SU-DHL-6 (cell line): Measurements from ENCODE around the gene GALNT17.

Source experiments
- H2AFZ ChIP-seq: fragments of 200-600 bp; sonication (generic); 2 replicates; pipeline ENCODE4 v1.6.1; 2014; ENCODE audit warnings: low read depth, mild to moderate bottlenecking, moderate library complexity, mixed read lengths, antibody characterized with exemption, low read length; ENCODE audit not compliant: severe bottlenecking
- H3F3A ChIP-seq: fragments of 200-600 bp; shearing (Covaris generic); 2 replicates; pipeline ENCODE4 v1.6.0; 2016; ENCODE audit warnings: antibody characterized with exemption, mild to moderate bottlenecking; ENCODE audit not compliant: insufficient read depth
- H3K27ac ChIP-seq: fragments of 200-600 bp; sonication (generic); 2 replicates; pipeline ENCODE4 v1.5.1; 2016; ENCODE audit warnings: low read depth, mild to moderate bottlenecking, low read length, moderate library complexity, mixed read lengths
- H3K27me3 ChIP-seq: fragments of 200-600 bp; sonication (generic), shearing (Covaris generic); 2 replicates; pipeline ENCODE4 v1.6.0; 2014; ENCODE audit warnings: mild to moderate bottlenecking, low read length
- H3K36me3 ChIP-seq: fragments of 200-600 bp; sonication (generic); 2 replicates; pipeline ENCODE4 v1.6.1; 2014; ENCODE audit warnings: mild to moderate bottlenecking, low read length, mixed read lengths
- H3K4me2 ChIP-seq: fragments of 300-600, 200-600 bp; shearing (Covaris generic), sonication (generic); 2 replicates; pipeline ENCODE4 v1.6.0; 2014; ENCODE audit warnings: low read length, low read depth, mild to moderate bottlenecking; ENCODE audit not compliant: poor library complexity, severe bottlenecking
- H3K4me3 ChIP-seq: fragments of 200-600 bp; sonication (generic); 2 replicates; pipeline ENCODE4 v1.5.1; 2014; ENCODE audit warnings: antibody characterized with exemption, low read length, mild to moderate bottlenecking, mixed read lengths; ENCODE audit not compliant: insufficient read depth, poor library complexity, severe bottlenecking
- H3K79me2 ChIP-seq: fragments of 200-600 bp; sonication (generic); 2 replicates; pipeline ENCODE4 v1.6.1; 2014; ENCODE audit warnings: mild to moderate bottlenecking, low read length, moderate library complexity; ENCODE audit not compliant: insufficient read depth
- H3K9ac ChIP-seq: fragments of 200-600 bp; sonication (generic); 2 replicates; pipeline ENCODE4 v1.7.0; 2014; ENCODE audit warnings: mild to moderate bottlenecking, low read length
- H3K9me2 ChIP-seq: fragments of 200-600 bp; sonication (generic); replicated peaks from 2 replicates; pipeline ENCODE4 v1.6.1; 2014; ENCODE audit warnings: low read length; ENCODE audit not compliant: insufficient read depth
- H3K9me3 ChIP-seq: fragments of 200-600 bp; sonication (generic); 2 replicates; pipeline ENCODE4 v1.6.1; 2014; ENCODE audit warnings: low read length, mixed read lengths; ENCODE audit not compliant: insufficient read depth
- H4K20me1 ChIP-seq: fragments of 200-600 bp; sonication (generic); 2 replicates; pipeline ENCODE4 v1.6.1; 2014; ENCODE audit warnings: low read depth, mild to moderate bottlenecking, antibody characterized with exemption, low read length, moderate library complexity, mixed read lengths
- CTCF ChIP-seq: fragments of 200-600 bp; sonication (generic); IDR thresholded peaks from one replicate; pipeline ENCODE4 v1.5.1; 2017; ENCODE audit warnings: antibody characterized with exemption, mild to moderate bottlenecking, low read length, moderate library complexity; ENCODE audit not compliant: insufficient read depth, poor library complexity, severe bottlenecking
- EZH2phosphoT487 ChIP-seq: fragments of 200-600 bp; sonication (generic), shearing (Covaris generic); conservative IDR thresholded peaks from 2 replicates; pipeline ENCODE4 v1.6.1; 2018; ENCODE audit warnings: mild to moderate bottlenecking, antibody characterized with exemption, low read length, moderate library complexity, mixed read lengths

GALNT17 gene

GRCh38 chr7:71363223-71363622, 231.3 kb downstream of the GALNT17 start:
- no peaks in the 10 kb centered on the region for H3F3A ChIP-seq
- no peaks in the 10 kb centered on the region for H3K9me3 ChIP-seq
- TF ChIP-seq CTCF = no peak
- no peaks in the 10 kb centered on the region for H3K36me3 ChIP-seq
- H3K27me3 ChIP-seq = 0 out of 2 replicates have a peak, but pooled peaks cover under 1% of the 10 kb centered on the region
- H3K9ac ChIP-seq = no peak overlapping the region
- no peaks in the 10 kb centered on the region for H3K79me2 ChIP-seq
- H3K4me2 ChIP-seq = no peak overlapping the region
- H4K20me1 ChIP-seq = no peaks in the 10 kb centered on the region
- H3K27ac ChIP-seq = no peak overlapping the region
- H2AFZ ChIP-seq = no peak overlapping the region
- H3K4me3 ChIP-seq = no peak overlapping the region
- H3K9me2 ChIP-seq = no peaks in the 10 kb centered on the region

- H2AFZ ChIP-seq = no peak overlapping the region
- H3K36me3 ChIP-seq = no peaks in the 10 kb centered on the region
- H3K9ac ChIP-seq = no peak overlapping the region
- H3K79me2 ChIP-seq = no peaks in the 10 kb centered on the region
- H3K9me2 ChIP-seq = no peaks in the 10 kb centered on the region
- no peak for TF ChIP-seq EZH2phosphoT487
- no peak for TF ChIP-seq CTCF
- H3F3A ChIP-seq = no peaks in the 10 kb centered on the region
- H4K20me1 ChIP-seq = no peaks in the 10 kb centered on the region
- 0 out of 2 replicates have a peak, but pooled peaks cover 4% of the 10 kb centered on the region for H3K27me3 ChIP-seq
- H3K9me3 ChIP-seq = no peaks in the 10 kb centered on the region
- H3K4me2 ChIP-seq = no peak overlapping the region
- H3K27ac ChIP-seq = no peak overlapping the region
- no peak overlapping the region for H3K4me3 ChIP-seq
Measured at GRCh38 chr7:71363627-71364026, 231.7 kb downstream of the GALNT17 start.

GRCh38 chr7:71364551-71364950, 232.6 kb downstream of the GALNT17 start:
- Histone ChIP-seq H3K79me2 (no peaks in the 10 kb centered on the region), H3K27me3 (0 out of 2 replicates have a peak, but pooled peaks cover 4% of the 10 kb centered on the region), H4K20me1 (no peaks in the 10 kb centered on the region), H3K9me3 (no peaks in the 10 kb centered on the region), H3K36me3 (no peaks in the 10 kb centered on the region), H3K27ac (no peak overlapping the region), H3F3A (no peaks in the 10 kb centered on the region), H2AFZ (no peak overlapping the region), H3K4me3 (no peak overlapping the region), H3K9me2 (no peaks in the 10 kb centered on the region), H3K4me2 (no peak overlapping the region), H3K9ac (no peak overlapping the region)
- no peak for TF ChIP-seq CTCF
- TF ChIP-seq EZH2phosphoT487 = no peak
